Measurements from ENCODE around the gene TRIM28. TPM values are rescaled to one million over a fixed set of nuclear protein-coding genes. Genes with fewer than 3 reads are reported as not detected.

Gene TRIM28
- total RNA-seq, 4 donors from 2014 or later = 164 to 281 (median 196) TPM

GRCh38 chr19:58520257-58520599 lies 23.6 kb upstream of the TRIM28 start:
- Histone ChIP-seq H3K36me3 (peaks cover 0 to 21% (median 0%) of the 10 kb centered on the region in 3 donors), H3K4me3 (peak overlapping the region; percentile 63 to 90 (median 80)), H3K4me1 (peaks cover 3 to 27% (median 12%) of the 10 kb centered on the region in 4 donors), H3K27ac (peak overlapping the region; percentile 86 to 97 (median 94)), H3K9me3 (no peaks in the 10 kb centered on the region), H3K27me3 (no peaks in the 10 kb centered on the region)
- no peak for DNase-seq
- TF ChIP-seq CTCF (IDR thresholded peaks at IDR 0.05) (no peak), POLR2A (IDR thresholded peaks at IDR 0.05) (no peak)

GRCh38 chr19:58521651-58522050 lies 22.2 kb upstream of the TRIM28 start:
- H3K4me3 ChIP-seq = no peak overlapping the region

GRCh38 chr19:58522709-58523108 lies 21.2 kb upstream of the TRIM28 start:
- Histone ChIP-seq H3K9me3 (no peaks in the 10 kb centered on the region), H3K27me3 (no peaks in the 10 kb centered on the region), H3K4me3 (no peak overlapping the region), H3K4me1 (peaks cover 3 to 18% (median 12%) of the 10 kb centered on the region in 4 donors), H3K36me3 (no peaks in the 10 kb centered on the region), H3K27ac (no peak overlapping the region)
- TF ChIP-seq POLR2A (IDR thresholded peaks at IDR 0.05) (no peak), CTCF (IDR thresholded peaks at IDR 0.05) (no peak)
- DNase-seq = no peak

More at GRCh38 chr19:58521651-58522050, 22.2 kb upstream of the TRIM28 start:
- Histone ChIP-seq H3K36me3 (peaks cover 0 to 10% (median 0%) of the 10 kb centered on the region in 3 donors), H3K9me3 (no peaks in the 10 kb centered on the region), H3K27me3 (no peaks in the 10 kb centered on the region), H3K4me1 (peaks cover 3 to 27% (median 12%) of the 10 kb centered on the region in 4 donors), H3K27ac (no peak overlapping the region)
- no peak for TF ChIP-seq CTCF (IDR thresholded peaks at IDR 0.05)
- TF ChIP-seq POLR2A (IDR thresholded peaks at IDR 0.05) = no peak
- no peak for DNase-seq

GRCh38 chr19:58529405-58529804 lies 14.5 kb upstream of the TRIM28 start:
- no peaks in the 10 kb centered on the region for H3K27me3 ChIP-seq
- H3K36me3 ChIP-seq = no peaks in the 10 kb centered on the region
- no peaks in the 10 kb centered on the region for H3K4me1 ChIP-seq
- DNase-seq = no peak
- H3K27ac ChIP-seq = no peak overlapping the region
- no peaks in the 10 kb centered on the region for H3K9me3 ChIP-seq
- H3K4me3 ChIP-seq = no peak overlapping the region
- TF ChIP-seq CTCF (IDR thresholded peaks at IDR 0.05) (no peak), POLR2A (IDR thresholded peaks at IDR 0.05) (no peak)

- TF ChIP-seq POLR2A (IDR thresholded peaks at IDR 0.05) (no peak), CTCF (IDR thresholded peaks at IDR 0.05) (no peak)
- Histone ChIP-seq H3K9me3 (no peaks in the 10 kb centered on the region), H3K27ac (no peak overlapping the region), H3K4me3 (no peak overlapping the region), H3K36me3 (no peaks in the 10 kb centered on the region), H3K4me1 (no peaks in the 10 kb centered on the region), H3K27me3 (no peaks in the 10 kb centered on the region)
- no peak for DNase-seq
These were observed 12.6 kb upstream of the TRIM28 start for GRCh38 chr19:58531034-58531840.
